H1 (cell line): ENCODE measurements around the gene OR8G5. TPM values are rescaled to one million over a fixed set of nuclear protein-coding genes. Genes with fewer than 3 reads are reported as not detected.

Experiments
- E2F6 ChIP-seq: IDR thresholded peaks from 2 replicates; pipeline ENCODE4 v1.6.1; 2012; ENCODE audit warnings: inconsistent platforms
- RAD21 ChIP-seq, 2 experiments: IDR thresholded peaks in 1 of 2; conservative IDR thresholded peaks in 1 of 2; 2 replicates each; pipeline ENCODE4 v1.6.1; 2011; ENCODE audit warnings: low read depth in 2 of 2, low read length in 2 of 2, improper control_type of control experiment in 1 of 2, inconsistent platforms in 1 of 2, mild to moderate bottlenecking in 1 of 2, moderate library complexity in 1 of 2
- TCF12 ChIP-seq: IDR thresholded peaks from 2 replicates; pipeline ENCODE4 v1.6.1; 2011; ENCODE audit warnings: low read depth, mild to moderate bottlenecking, low read length
- polyA plus RNA-seq, 7 experiments: library from polyadenylated mRNA; depleted of rRNA in 3 of 7; stranded (reverse) in 5 of 7; unstranded in 2 of 7; fragments of >200 nt in 5 of 7; fragments of 200-250 nt in 2 of 7; gene quantifications; 1 replicate in 5 of 7; 2 replicates in 1 of 7; 4 replicates in 1 of 7; pipeline versions ENCODE4 v1.2.1 to v1.2.3, GENCODE V29; 2011 to 2013; ENCODE audit warnings: missing spikeins in 2 of 7, mixed read lengths in 2 of 7
- total RNA-seq: library from RNA; stranded (reverse); fragmentation: NEBNext Ultra II Directional; extraction: Animal tissue kit (Norgen Biotek cat#: 25700); gene quantifications from 2 replicates; pipeline ENCODE4 v1.2.1, GENCODE V29; 2021

OR8G5 gene
- total and polyA plus RNA-seq, 2 of the 8 experiments (the other 6 are each of a cell fraction or from before 2014, with no cell fraction given) = not detected

DNA sequence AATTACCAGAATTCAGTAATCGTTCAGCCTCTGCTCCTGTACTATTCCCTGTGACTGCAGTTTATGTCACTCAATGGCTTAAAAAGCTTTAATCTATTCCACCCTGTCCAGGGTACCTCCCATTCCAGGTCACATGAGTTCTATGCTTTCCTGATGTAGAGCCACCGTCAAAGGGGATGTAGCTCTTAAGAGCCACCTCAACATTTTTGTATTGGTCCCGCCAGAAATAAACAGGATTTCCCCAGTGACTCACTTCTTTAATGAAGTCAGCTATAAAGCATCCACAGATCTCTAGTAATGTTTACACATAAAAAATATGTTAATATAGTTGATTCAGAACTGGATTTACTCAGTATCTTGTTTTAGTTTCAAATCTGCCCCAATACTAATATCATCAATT lies 58.9 kb downstream of the OR8G5 start (continued):
- TF ChIP-seq RAD21 (IDR thresholded peaks at IDR 0.05 in 1 of 2, conservative IDR thresholded peaks at IDR 0.05 in 1 of 2; ENCODE audit: low read depth in 2 of 2, low read length in 2 of 2) (no peak), TCF12 (no peak), E2F6 (no peak)

Other genes with a start within 250 kb of the OR8G5 start
- not detected in 2 replicates for gene OR10G4, start 243.4 kb upstream of the OR8G5 start, total RNA-seq
- gene OR10G4, start 243.4 kb upstream of the OR8G5 start, polyA plus RNA-seq (2011; rRNA removed) = 0.14 TPM in 1 of 2 replicates, not detected in the other
- not detected in 2 replicates for gene OR10G9, start 233.4 kb upstream of the OR8G5 start, total RNA-seq
- not detected in 2 replicates for gene OR10G9, start 233.4 kb upstream of the OR8G5 start, polyA plus RNA-seq (2011; rRNA removed)
- not detected in 2 replicates for gene OR10G8, start 229.6 kb upstream of the OR8G5 start, total RNA-seq
- not detected in 2 replicates for gene OR10G8, start 229.6 kb upstream of the OR8G5 start, polyA plus RNA-seq (2011; rRNA removed)
- not detected in 2 replicates for gene OR10G7, start 215.1 kb upstream of the OR8G5 start, total RNA-seq
- not detected in 2 replicates for gene OR10G7, start 215.1 kb upstream of the OR8G5 start, polyA plus RNA-seq (2011; rRNA removed)
- 18.8 and 20.4 TPM in 2 replicates for gene VWA5A, start 140.9 kb upstream of the OR8G5 start, total RNA-seq
- gene VWA5A, start 140.9 kb upstream of the OR8G5 start, polyA plus RNA-seq (2011; rRNA removed) = 8.7 and 12.5 TPM in 2 replicates
- gene OR10D3, start 73.0 kb upstream of the OR8G5 start, total RNA-seq = not detected in 2 replicates
- not detected in 2 replicates for gene OR10D3, start 73.0 kb upstream of the OR8G5 start, polyA plus RNA-seq (2011; rRNA removed)
- not detected in 2 replicates for gene OR8G1, start 15.3 kb upstream of the OR8G5 start, total RNA-seq
- not detected in 2 replicates for gene OR8G1, start 15.3 kb upstream of the OR8G5 start, polyA plus RNA-seq (2011; rRNA removed)
- not detected in 2 replicates for gene OR8D1, start 57.6 kb downstream of the OR8G5 start, total RNA-seq
- not detected in 2 replicates for gene OR8D1, start 57.6 kb downstream of the OR8G5 start, polyA plus RNA-seq (2011; rRNA removed)
- not detected in 2 replicates for gene OR8D2, start 63.8 kb downstream of the OR8G5 start, total RNA-seq
- gene OR8D2, start 63.8 kb downstream of the OR8G5 start, polyA plus RNA-seq (2011; rRNA removed) = not detected in 2 replicates
- gene OR8B2, start 128.1 kb downstream of the OR8G5 start, total RNA-seq = not detected in 2 replicates
- gene OR8B2, start 128.1 kb downstream of the OR8G5 start, polyA plus RNA-seq (2011; rRNA removed) = not detected in 2 replicates
- not detected in 2 replicates for gene OR8B3, start 142.6 kb downstream of the OR8G5 start, total RNA-seq
- gene OR8B3, start 142.6 kb downstream of the OR8G5 start, polyA plus RNA-seq (2011; rRNA removed) = not detected in 2 replicates
- gene OR8B4, start 168.5 kb downstream of the OR8G5 start, total RNA-seq = not detected in 2 replicates
- not detected in 2 replicates for gene OR8B4, start 168.5 kb downstream of the OR8G5 start, polyA plus RNA-seq (2011; rRNA removed)
- gene OR8B8, start 189.3 kb downstream of the OR8G5 start, total RNA-seq = not detected in 2 replicates
- gene OR8B8, start 189.3 kb downstream of the OR8G5 start, polyA plus RNA-seq (2011; rRNA removed) = not detected in 2 replicates